NCI-H1092 treated with DMSO at 0.1 percent for 48 hours (cell line): ENCODE results near the gene MAGI2.
"Not testable (repeated sequence)": the region's sequence is repeated elsewhere in the genome, so short reads cannot be mapped to it uniquely, and the experiment has no call there.

ENCODE experiments used
- DNase-seq: peaks from one replicate; lab custom pipeline; 2025; lab: John Stamatoyannopoulos, UW

Gene MAGI2

DNA sequence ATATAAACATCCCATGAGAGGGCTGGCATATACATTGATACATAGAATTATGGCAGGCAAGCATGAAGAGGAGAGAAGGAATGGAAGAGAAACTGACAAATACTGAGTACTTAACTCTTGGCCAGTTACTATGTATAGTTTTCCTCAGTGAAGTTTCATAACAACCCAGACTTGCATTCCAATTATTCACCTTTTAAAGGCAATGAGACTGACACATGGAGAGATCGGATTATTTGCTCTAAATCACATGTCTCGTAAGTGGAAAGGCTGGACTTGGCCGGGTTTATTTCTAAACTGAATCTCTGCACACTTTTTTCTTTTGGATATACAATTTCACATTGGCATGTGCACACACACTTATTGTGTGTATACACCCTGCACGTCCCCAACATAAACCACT lies 1106.6 kb downstream of the MAGI2 start:
- DNase-seq: no peak

DNA sequence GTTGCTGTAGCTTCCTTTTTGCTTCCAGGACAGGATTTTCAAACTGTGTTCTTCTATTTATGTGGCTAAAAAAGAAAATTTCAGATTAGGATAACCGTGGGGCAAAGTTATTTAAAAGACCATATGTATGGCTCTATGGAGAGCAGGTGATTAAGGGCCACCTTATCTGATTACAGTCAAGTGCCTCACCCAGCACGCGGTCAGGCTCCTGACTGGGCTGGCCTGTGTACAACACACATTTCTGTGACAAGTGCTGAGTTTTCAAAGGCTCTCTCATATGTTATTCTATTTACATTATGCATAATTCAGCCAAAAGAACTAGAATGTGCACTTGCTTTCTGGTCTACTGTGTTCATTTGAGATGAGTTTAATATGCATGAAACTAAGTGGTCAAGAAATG lies 1107.5 kb downstream of the MAGI2 start:
- DNase-seq: peak; percentile 26

DNA sequence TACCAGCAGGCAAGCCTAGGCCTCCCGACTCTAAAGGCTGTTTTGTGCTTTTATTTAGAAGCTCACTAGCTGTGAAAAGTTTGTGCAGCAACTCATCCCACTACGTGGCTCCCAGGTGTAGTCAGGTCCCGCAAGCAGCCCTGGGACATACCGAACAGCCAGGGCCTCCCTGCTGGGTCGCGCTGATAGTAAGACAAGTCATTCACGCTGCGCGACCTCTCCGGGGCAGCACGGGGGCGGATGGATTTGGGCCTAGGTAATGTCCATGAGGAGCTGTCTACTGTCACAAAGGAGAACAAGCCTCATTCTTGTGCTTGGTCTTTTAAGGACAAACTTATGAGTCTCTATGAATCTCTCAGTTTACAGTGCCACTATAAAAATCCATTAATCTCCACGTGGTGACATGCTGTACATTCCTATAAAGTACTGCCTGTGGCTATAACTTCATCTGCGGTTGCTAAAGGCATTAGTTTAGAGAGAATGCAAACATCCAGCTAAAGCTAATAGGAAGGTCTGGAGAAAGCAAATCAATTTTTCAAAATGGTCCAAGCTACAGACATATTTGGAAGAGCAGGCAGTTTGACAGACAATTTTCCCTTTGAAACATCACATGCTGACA lies 1108.1 kb downstream of the MAGI2 start:
- DNase-seq: no peak

DNA sequence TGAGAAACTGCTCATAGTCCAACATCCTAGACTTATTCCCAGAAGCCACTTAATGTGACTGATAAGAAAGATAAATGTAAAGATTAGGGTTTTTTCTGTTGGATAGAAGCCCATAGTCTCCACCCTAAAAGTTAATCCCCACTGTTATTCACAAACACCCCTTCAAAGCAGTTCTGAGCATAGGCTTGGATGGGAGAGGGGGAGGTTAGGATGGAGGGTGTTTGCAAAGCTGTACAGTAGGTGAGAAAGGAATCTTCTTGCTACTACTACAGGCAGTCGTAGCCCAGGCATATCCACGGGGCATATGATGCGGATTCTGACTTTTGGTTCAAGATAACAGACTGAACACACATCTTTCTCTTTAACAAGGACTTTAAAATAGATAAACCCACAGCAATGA lies 1119.0 kb downstream of the MAGI2 start:
- DNase-seq: no peak

DNA sequence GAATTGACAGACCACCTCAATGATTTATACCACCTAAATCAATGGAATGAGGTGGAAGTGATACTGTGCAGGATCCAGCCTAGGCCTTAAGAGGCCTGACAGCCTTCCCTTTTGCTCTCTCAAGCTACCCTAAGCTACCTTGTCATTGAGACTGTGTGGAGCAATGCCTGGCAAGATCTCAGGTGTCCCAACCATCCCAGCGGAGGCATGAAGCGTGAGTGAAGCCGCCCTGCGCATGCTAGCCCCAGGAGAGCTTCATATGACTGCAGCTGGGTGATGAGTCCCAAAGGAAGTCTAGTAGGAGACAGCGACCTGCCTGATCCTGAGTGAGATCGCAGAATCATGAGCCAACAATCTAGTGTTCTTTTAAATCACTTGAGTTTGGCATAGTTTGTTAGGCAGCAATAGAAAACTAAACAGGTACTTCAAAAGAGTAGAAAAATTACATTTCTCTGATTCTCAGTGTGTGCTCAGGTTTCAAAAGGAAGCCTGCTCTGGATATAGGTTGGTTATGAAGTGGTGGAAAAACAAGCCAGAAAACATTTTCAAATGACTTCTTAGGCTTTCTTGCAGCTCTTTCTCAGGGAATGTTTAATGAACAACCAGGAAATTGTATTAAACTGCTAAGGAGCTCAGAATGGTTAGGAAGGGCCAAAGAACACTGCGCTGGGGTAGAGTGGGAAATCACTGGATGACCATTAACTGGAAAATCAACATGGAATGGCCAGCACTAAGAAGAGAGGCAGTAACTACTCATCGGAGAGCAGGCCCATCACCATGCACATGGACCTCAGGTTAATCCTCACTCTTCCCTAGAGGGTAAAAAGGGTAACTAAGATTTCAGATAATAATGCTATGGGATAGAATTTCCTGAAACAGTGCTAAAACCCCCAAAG lies 1119.7 kb downstream of the MAGI2 start:
- DNase-seq: no peak

DNA sequence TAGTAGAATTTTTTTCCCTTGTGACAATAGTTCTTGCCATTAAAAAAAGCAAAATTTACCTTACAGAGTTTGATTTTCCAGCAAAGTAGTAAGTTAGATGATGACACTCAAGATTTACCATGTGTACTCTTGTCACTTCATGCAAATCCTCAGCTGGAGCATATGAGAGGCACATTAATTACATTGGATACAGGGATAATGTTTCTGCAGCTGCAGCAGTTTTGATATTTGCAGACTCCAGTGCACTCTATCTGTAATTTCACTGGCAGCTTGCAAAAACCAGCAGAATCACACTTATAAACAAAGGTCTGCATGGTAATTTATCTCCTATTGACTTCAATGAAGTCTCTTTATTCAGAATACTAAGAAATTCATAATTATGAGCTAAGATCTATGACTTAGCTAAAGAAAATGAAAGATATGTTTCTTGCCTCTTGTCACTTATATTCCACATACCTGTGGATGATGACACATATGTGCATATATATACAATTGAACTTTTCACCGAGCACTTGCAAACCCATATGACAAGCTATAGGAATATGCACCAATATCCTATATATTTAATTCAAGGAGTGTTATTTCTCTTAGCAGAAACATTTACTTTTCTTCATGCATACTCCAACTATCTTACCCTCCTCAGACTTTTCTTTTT lies 1124.3 kb downstream of the MAGI2 start:
- peak; percentile 37 for DNase-seq

DNA sequence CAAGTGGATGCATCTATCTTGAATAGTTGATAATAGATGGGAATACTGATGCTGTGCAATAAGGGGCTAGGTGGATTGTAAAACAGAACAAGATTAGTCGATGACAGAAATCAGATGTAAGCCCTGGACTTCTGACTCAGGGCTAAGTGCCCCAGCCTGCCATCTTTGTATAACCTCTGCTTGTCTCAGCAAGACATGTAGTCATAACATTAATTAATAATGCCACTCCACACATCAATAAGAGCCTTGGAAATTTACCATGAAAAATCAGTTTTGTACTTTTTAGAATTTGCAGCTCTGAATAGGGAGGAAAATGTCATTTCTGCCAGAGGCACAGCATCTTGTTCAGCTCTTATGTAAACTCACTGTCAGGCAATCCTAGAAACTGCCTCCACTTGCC lies 1125.7 kb downstream of the MAGI2 start:
- no peak for DNase-seq

DNA sequence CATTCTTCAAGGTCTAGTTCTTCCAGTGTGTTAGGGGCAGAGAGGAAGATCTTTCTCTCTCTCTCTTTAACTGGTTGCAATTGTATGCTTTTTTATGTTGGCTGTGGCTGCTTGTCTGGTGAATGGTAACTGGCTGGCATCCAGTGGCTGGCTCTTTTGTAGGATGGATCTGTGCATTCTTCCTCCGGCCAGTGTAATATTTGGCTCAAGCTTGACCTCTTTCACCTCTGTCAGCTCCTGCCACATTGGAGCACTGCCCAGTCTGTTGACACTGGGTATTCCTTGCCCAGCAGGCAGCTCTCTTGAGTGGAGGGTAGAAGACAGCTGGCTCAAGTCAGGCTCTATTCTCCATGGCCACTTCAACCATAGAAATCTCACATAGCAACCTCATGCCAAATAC lies 1126.6 kb downstream of the MAGI2 start:
- DNase-seq: peak; percentile 97

DNA sequence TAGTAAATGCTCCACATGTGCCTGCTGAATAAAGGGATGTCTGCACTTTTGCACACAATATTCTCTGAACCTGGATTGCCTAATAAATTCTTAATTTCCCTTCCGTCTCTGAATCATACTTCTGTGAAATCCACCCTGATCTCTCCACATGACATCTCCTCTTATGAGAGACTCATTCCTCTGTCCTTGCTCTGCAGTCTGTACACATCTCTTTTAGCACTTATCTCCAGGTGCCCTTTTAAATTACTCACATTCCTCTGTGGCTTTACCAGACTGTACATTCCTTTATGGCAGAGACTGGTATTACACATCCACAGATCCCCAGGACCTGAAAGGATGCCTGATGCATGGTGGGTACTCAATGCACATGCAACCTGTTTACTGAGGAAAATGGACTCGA lies 1127.3 kb downstream of the MAGI2 start:
- DNase-seq: no peak

DNA sequence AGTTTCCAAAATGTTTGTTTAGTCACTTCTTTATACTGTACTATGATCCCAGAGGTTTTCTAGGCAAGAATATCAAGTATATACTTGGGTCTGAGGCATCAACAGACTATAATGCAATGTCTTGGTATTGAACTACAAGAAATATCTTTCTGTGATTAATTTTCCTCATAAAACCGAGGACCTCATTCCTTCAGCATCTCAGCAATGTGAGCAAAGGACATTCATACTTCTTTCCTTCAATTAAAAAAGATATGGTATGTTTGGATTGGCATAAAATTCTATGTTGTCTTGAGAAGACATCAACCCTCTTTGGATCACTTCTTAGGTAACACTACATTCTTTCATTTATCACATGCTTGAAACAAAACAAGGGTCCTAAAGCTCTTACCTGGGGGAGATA lies 1130.3 kb downstream of the MAGI2 start:
- DNase-seq: no peak

DNA sequence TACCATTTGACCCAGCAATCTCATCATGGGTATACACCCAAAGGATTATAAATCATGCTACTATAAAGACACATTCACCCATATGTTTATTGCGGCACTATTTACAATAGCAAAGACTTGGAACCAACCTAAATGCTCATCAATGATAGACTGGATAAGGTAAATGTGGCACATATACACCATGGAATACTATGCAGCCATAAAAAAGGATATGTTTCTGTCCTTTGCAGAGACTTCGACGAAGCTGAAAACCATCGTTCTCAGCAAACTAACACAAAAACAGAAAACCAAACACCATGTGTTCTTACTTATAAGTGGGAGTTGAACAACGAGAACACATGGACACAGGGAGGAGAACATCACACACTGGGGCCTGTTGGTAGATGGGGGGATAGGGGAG lies 1131.2 kb downstream of the MAGI2 start:
- DNase-seq: not testable (repeated sequence)

DNA sequence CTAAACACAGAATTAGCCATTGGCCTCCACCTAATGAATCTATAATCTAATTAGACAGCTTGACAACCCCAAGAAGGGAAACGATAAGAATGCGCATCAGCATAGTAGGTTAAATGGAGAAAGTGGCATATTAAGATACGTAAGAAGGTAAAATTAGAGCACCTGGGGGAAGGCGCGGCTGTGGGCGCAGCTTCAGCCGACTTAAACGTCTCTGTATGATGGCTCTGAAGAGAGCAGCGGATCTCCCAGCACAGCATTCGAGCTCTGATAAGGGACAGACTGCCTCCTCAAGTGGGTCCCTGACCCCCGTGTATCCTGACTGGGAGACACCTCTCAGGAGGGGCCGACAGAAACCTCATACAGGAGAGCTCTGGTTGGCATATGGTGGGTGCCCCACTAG lies 1136.1 kb downstream of the MAGI2 start:
- no peak for DNase-seq

DNA sequence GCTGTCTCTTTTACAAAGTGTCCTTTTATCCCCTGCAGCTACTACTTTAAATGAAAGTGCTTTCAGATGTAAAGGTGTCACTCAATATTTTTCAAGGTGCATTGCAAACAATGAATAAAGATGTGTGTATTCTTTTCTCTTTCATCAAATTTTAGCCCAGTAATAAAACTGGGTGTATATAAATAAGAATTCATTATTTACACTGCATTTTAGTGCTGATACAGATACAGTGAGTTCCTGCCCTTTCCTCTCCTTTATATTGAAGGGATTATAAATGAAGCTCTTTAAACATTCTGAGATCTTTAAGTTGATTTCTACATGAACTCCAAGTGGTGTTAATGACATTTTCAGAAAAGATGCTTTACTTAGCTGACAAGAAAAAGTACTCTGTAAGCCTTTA lies 1137.4 kb downstream of the MAGI2 start:
- DNase-seq: no peak

DNA sequence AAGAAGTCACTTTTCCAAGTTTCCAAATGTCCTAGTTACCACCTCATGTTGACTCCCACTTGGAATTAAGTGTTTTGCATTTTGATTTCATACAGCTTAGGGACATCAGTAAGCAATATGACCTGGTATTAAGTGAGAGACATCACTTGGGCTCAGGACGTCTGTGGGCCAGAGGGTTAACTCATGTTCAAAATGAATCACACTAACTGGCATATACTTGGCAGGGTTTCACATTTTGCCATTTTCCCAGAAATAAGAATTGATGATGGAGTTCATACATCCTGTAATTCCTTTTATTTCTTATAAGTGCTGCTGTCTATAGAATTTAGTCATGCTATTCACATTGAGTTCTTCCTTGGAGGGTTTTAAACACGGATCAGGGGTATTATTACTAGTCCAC lies 1138.3 kb downstream of the MAGI2 start:
- no peak for DNase-seq

DNA sequence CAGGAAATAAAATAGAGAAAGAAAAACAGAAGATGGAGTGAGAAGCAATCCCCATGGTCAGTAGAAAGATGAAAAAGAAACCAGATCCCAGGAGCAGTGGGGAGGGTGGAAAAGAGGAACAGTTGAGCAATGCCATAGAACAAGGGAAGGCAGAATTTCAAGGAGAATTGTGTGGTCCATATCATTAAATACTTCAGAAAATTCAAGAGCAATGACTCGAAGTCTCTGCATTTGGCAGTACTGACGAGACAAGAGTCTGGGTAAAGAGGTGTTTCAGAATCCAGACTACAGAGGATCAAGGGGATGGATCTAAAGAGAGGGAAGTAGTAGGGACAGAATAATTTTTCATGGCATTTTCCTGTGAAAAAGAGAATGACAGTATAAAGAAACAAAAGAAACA lies 1142.3 kb downstream of the MAGI2 start:
- no peak for DNase-seq

DNA sequence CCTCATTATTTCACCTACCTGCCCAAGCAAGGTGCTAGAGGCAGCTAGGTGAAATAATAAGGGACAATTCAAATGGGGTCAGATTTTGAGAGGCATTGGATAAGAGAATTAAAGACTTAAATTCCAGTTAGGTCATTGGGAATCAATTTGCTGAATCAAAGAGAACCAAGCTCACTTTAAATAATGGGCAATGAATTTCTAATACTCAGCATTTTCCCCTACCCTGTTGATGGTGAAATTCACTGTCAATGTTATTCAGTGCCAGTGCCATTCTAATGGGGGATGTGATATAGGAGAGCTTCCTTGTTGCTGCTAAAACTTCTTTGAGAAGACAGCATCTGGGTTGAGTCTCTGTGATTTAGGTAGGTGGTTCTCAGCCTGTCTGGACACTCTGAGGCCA lies 1145.6 kb downstream of the MAGI2 start:
- no peak for DNase-seq

DNA sequence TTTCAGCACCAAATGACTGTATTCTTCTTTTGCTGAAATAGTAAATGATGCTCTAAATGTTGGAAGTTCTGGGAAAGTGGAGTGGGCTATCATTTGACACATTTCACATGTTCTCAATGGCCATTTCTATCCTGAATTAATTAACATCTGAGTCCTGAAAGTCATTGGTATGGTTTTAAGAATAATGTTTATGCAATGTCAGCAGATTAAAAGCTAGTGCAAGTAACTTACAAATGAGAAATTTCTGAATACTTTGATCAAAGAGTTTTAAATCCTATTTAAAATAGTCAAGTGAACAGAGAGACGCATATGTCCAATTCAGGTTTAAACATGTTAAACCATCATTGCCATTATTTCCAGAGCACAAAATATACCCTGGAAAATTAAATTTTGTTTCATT lies 1146.8 kb downstream of the MAGI2 start:
- DNase-seq: no peak

DNA sequence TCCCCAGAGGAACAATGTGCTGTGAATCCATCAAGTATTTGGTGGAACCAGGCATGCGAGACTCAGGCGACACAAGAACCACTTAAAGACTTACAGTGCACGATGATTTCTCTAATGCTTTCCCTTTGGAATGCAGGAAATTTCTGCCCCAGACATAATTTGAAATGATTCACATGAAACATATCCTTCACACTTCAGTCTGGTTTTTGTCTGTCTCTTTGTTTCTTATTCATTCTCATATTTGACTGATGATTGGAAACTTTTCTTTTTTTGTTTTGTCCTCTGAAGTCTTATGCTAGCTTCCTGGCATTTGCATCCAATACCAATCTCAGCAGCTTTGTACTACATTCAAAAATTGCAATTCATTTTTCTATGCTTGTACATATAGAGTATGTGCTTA lies 1152.1 kb downstream of the MAGI2 start:
- no peak for DNase-seq

DNA sequence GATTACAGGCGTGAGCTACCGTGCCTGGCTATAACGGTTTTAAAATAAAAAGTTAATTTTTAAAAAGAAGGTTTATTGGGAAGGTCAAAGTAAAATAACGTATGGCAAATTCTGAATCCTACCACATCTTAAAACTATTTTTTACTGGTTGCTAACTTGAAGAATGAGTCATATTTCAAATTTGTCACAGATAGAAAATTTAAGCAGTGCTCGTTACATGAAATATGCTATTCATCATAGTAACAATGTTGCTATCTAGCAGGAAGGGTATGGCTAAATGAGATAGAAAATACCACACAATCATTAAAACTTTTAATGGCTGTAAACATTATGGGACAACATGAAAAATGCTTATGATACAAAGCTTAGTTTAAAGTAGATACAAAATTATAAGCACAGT lies 1154.4 kb downstream of the MAGI2 start:
- no peak for DNase-seq

DNA sequence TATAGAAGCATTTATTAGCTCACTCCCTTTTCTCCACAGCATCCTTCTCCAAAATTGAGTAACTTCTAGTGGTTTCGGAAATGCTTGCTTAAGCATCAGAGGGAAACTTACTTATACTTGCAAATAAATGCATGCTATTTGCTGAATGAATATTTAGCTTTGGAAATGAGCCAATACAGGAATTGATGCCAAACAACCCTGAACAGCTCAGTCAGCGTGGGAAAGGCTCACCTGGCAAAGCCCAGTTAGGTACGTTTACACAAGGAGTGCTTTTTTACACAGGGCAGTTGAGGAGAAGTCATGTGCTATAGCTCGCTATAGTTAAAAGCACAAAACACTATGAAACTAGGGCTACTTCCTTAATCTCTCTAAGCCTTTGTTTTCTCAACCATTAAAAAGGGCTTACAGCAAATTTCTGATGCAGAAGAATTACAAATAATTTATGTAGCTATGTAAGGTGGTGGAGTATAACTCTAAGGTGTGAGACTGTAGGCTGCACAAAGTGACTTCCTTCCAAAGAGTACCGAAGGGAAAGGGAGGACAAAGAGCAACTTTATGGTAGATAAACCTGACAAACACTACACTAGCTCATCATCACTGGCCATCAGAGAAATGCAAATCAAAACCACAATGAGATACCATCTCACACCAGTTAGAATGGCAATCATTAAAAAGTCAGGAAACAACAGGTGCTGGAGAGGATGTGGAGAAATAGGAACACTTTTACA lies 1156.7 kb downstream of the MAGI2 start:
- peak; percentile 19 for DNase-seq

DNA sequence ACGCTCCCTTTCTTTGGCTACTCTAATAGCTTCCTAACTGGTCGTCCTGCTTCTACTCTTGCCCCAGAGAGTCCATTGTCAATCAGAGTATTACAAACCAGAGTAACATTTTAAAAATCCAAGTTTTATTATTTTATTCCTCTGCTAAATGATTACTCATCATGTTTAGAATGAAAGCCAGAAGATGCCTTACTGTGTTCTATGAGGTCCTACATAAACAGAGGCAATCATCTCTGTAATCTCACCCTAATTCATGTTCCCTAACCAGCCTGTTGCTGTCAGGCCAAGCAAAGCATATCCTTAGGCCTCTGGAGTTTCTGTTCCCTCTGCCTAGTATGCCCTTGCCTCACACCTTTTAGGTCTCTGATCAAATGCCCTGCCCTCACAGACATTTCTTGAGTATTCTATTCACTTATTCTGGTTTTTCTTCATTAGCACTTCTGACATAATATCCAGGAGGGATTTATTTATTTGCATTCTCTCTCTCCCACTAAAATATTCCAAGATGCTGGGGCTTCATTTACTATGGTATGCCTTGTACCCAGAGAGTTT lies 1157.3 kb downstream of the MAGI2 start:
- DNase-seq: no peak

DNA sequence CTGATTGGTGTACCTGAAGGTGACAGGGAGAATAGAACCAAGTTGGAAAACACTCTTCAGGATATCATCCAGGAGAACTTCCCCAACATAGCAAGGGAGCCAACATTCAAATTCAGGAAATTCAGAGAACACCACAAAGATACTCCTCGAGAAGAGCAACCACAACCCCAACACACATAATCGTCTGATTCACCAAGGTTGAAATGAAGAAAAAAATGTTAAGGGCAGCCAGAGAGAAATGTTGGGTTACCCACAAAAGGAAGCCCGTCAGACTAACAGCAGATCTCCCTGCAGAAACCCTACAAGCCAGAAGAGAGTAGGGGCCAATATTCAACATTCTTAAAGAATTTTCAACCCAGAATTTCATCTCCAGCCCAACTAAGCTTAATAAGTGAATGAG lies 1164.0 kb downstream of the MAGI2 start:
- not testable (repeated sequence) for DNase-seq
